ENCODE data around the gene FRMPD4. TPM values are rescaled to one million over a fixed set of nuclear protein-coding genes. Genes with fewer than 3 reads are reported as not detected.
A peak's percentile ranks its signal among the peaks of the same experiment; 100 is the strongest.

FRMPD4 gene
- total RNA-seq, 1 experiment from 2014 or later, result 0.24 TPM

GRCh38 chrX:12771445-12772069 lies 633.3 kb downstream of the FRMPD4 start:
- H4K8ac ChIP-seq (replicated peaks; ENCODE audit: insufficient read length, low read depth, low read length), result no peak overlapping the region
- H4K5ac ChIP-seq (ENCODE audit: insufficient read length, low read depth, low read length), result no peak overlapping the region
- H3K4ac ChIP-seq (ENCODE audit: low read depth, low read length), result no peak overlapping the region
- no peaks in the 10 kb centered on the region for H3K27me3 ChIP-seq (ENCODE audit: insufficient read depth, low read length)
- H4K20me1 ChIP-seq (ENCODE audit: control insufficient read depth, insufficient read depth, insufficient read length), result no peaks in the 10 kb centered on the region
- H2AFZ ChIP-seq (ENCODE audit: low read length), result no peak overlapping the region
- no peaks in the 10 kb centered on the region for H3K4me1 ChIP-seq (ENCODE audit: insufficient read depth, low read length)
- no peak overlapping the region for H3K18ac ChIP-seq (ENCODE audit: insufficient read length, low read depth, low read length)
- no peak overlapping the region for H3K23ac ChIP-seq (ENCODE audit: insufficient read length, low read depth, low read length)
- H3K9me3 Mint-ChIP-seq, result peaks cover 59% of the 10 kb centered on the region in 2 experiments
- H3K4me3 Mint-ChIP-seq, result peak overlapping the region in 1 of 2 experiments; percentile 21; a peak in 1 of 5 replicates
- no peaks in the 10 kb centered on the region for H3K79me1 ChIP-seq (ENCODE audit: insufficient read depth, low read depth, low read length, poor library complexity, severe bottlenecking)
- H3K27ac Mint-ChIP-seq, result no peak overlapping the region
- peaks cover 0 to 2% of the 10 kb centered on the region in 2 experiments; a peak in 1 of 4 replicates for H3K4me1 Mint-ChIP-seq
- no peak overlapping the region for H3K56ac ChIP-seq (ENCODE audit: insufficient read length, low read depth, low read length)
- no peak overlapping the region for H3K27ac ChIP-seq (ENCODE audit: insufficient read length, low read depth, low read length)
- TF ChIP-seq CTCF (conservative IDR thresholded peaks at IDR 0.05), result peak; percentile 87
- no peak overlapping the region for H2AK5ac ChIP-seq (ENCODE audit: insufficient read length, low read length)
- H3K9ac ChIP-seq (ENCODE audit: extremely low read depth, insufficient read length, low read length), result no peak overlapping the region
- no peaks in the 10 kb centered on the region for H3K9me3 ChIP-seq (ENCODE audit: control insufficient read depth, low read depth, low read length)
- H3K4me2 ChIP-seq (ENCODE audit: insufficient read depth, insufficient read length, low read length), result no peak overlapping the region
- peak; percentile 67 for DNase-seq
- H3K14ac ChIP-seq (ENCODE audit: insufficient read depth, low read length), result no peak overlapping the region
- no peak overlapping the region for H3T11ph ChIP-seq (ENCODE audit: low read length)
- H2BK15ac ChIP-seq (ENCODE audit: low read depth, low read length), result no peak overlapping the region
- no CpG with 5 or more reads among the region's 22 CpGs for WGBS (ENCODE audit: extremely low coverage, insufficient read length, low lambda C conversion rate)
- H3K79me2 ChIP-seq (ENCODE audit: insufficient read depth, low read length), result no peaks in the 10 kb centered on the region
- H3K36me3 Mint-ChIP-seq (ENCODE audit: insufficient read depth in 1 of 3, low read depth in 3 of 3), result peaks cover 0 to 6% (median 2%) of the 10 kb centered on the region in 3 experiments; a peak in 3 of 7 replicates
- H3K23me2 ChIP-seq (ENCODE audit: insufficient read length, low read depth, low read length, poor library complexity, severe bottlenecking), result no peaks in the 10 kb centered on the region
- H2BK20ac ChIP-seq (ENCODE audit: low read depth, low read length, poor library complexity, severe bottlenecking), result no peak overlapping the region
- no peak overlapping the region for H2BK12ac ChIP-seq (ENCODE audit: insufficient read length, low read depth, low read length)
- H2BK5ac ChIP-seq (ENCODE audit: insufficient read length, low read length), result no peak overlapping the region
- H3K27me3 Mint-ChIP-seq (ENCODE audit: low read depth), result peaks cover 10% of the 10 kb centered on the region
- no peak overlapping the region for H4K91ac ChIP-seq (ENCODE audit: insufficient read length, low read depth, low read length)
- H2BK120ac ChIP-seq (ENCODE audit: low read depth, low read length, poor library complexity, severe bottlenecking), result no peak overlapping the region

Data from H9 (cell line).